ENCODE results near the gene MLX. TPM values are rescaled to one million over a fixed set of nuclear protein-coding genes. Genes with fewer than 3 reads are reported as not detected.
"Not testable (repeated sequence)": the region's sequence is repeated elsewhere in the genome, so short reads cannot be mapped to it uniquely, and the experiment has no call there.

Gene MLX
- total RNA-seq, 1 donor from 2014 or later, result 26.1 TPM

- H3K9me3 Mint-ChIP-seq, result no peaks in the 10 kb centered on the region
- peak overlapping the region; percentile 54 for H3K27ac Mint-ChIP-seq
These were observed 29.0 kb upstream of the MLX start for GRCh38 chr17:42537826-42538451.

GRCh38 chr17:42538482-42538881 is 28.4 kb upstream of the MLX start:
- Mint-ChIP-seq H3K36me3 (peaks cover 19% of the 10 kb centered on the region), H3K9me3 (no peaks in the 10 kb centered on the region), H3K4me3 (peak overlapping the region; percentile 59), H3K27me3 (ENCODE audit: low read depth) (no peaks in the 10 kb centered on the region), H3K27ac (no peak overlapping the region), H3K4me1 (peaks cover 20% of the 10 kb centered on the region)
- DNase-seq (ENCODE audit: low spot score in 2 of 2, unreplicated experiment in 2 of 2), result no peak
- TF ChIP-seq CTCF (IDR thresholded peaks at IDR 0.05; ENCODE audit: unreplicated experiment), result no peak

More at GRCh38 chr17:42537826-42538451, 29.0 kb upstream of the MLX start:
- Mint-ChIP-seq H3K4me1 (peaks cover 22% of the 10 kb centered on the region), H3K27me3 (ENCODE audit: low read depth) (no peaks in the 10 kb centered on the region), H3K4me3 (peak overlapping the region; percentile 59), H3K36me3 (peaks cover 19% of the 10 kb centered on the region)
- TF ChIP-seq CTCF (IDR thresholded peaks at IDR 0.05; ENCODE audit: unreplicated experiment), result no peak
- no peak for DNase-seq (ENCODE audit: low spot score in 2 of 2, unreplicated experiment in 2 of 2)

GRCh38 chr17:42540558-42540957 is 26.3 kb upstream of the MLX start:
- H3K4me3 Mint-ChIP-seq; H3K27ac Mint-ChIP-seq; DNase-seq (ENCODE audit: low spot score in 2 of 2, unreplicated experiment in 2 of 2); H3K27me3 Mint-ChIP-seq (ENCODE audit: low read depth); H3K9me3 Mint-ChIP-seq: not testable (repeated sequence)
- peaks cover 22% of the 10 kb centered on the region for H3K36me3 Mint-ChIP-seq
- peaks cover 14% of the 10 kb centered on the region for H3K4me1 Mint-ChIP-seq

GRCh38 chr17:42541041-42541833 is 25.7 kb upstream of the MLX start:
- Mint-ChIP-seq H3K4me1 (peaks cover 11% of the 10 kb centered on the region), H3K27ac (peak overlapping the region; percentile 64), H3K27me3 (ENCODE audit: low read depth) (no peaks in the 10 kb centered on the region), H3K9me3 (no peaks in the 10 kb centered on the region), H3K4me3 (no peak overlapping the region), H3K36me3 (peaks cover 22% of the 10 kb centered on the region)
- no peak for DNase-seq (ENCODE audit: low spot score in 2 of 2, unreplicated experiment in 2 of 2)
- no peak for TF ChIP-seq CTCF (IDR thresholded peaks at IDR 0.05; ENCODE audit: unreplicated experiment)

- Mint-ChIP-seq H3K36me3 (peaks cover 20% of the 10 kb centered on the region), H3K27me3 (ENCODE audit: low read depth) (no peaks in the 10 kb centered on the region), H3K27ac (no peak overlapping the region), H3K4me1 (no peaks in the 10 kb centered on the region), H3K9me3 (no peaks in the 10 kb centered on the region), H3K4me3 (no peak overlapping the region)
- DNase-seq (ENCODE audit: low spot score in 2 of 2, unreplicated experiment in 2 of 2), result no peak
- TF ChIP-seq CTCF (IDR thresholded peaks at IDR 0.05; ENCODE audit: unreplicated experiment), result no peak
These were observed 23.5 kb upstream of the MLX start for GRCh38 chr17:42543190-42544079.
